ELR (cell line): ENCODE results near the gene PLAAT4.
"Not testable (repeated sequence)": the region's sequence is repeated elsewhere in the genome, so short reads cannot be mapped to it uniquely, and the experiment has no call there.

ENCODE experiments used
- DNase-seq: peaks from one replicate; pipeline ENCODE4 v3.0.0-alpha.2; 2015; ENCODE audit warnings: low read depth

PLAAT4 gene

GRCh38 chr11:63511048-63511748 lies 25.4 kb upstream of the PLAAT4 start:
- no peak for DNase-seq

GRCh38 chr11:63512816-63513215 lies 23.8 kb upstream of the PLAAT4 start:
- no peak for DNase-seq

GRCh38 chr11:63516109-63516508 lies 20.5 kb upstream of the PLAAT4 start:
- no peak for DNase-seq

- DNase-seq, result no peak
Measured at GRCh38 chr11:63517156-63517555, 19.5 kb upstream of the PLAAT4 start.

- peak; percentile 66 for DNase-seq
Measured at GRCh38 chr11:63518548-63518947, 18.1 kb upstream of the PLAAT4 start.

GRCh38 chr11:63520606-63521170 lies 15.9 kb upstream of the PLAAT4 start:
- DNase-seq, result no peak

- no peak for DNase-seq
Measured at GRCh38 chr11:63521896-63522295, 14.7 kb upstream of the PLAAT4 start.

GRCh38 chr11:63523151-63523550 lies 13.5 kb upstream of the PLAAT4 start:
- no peak for DNase-seq

GRCh38 chr11:63527667-63528066 lies 8.9 kb upstream of the PLAAT4 start:
- DNase-seq, result no peak

GRCh38 chr11:63528156-63528555 lies 8.5 kb upstream of the PLAAT4 start:
- not testable (repeated sequence) for DNase-seq

- not testable (repeated sequence) for DNase-seq
Measured at GRCh38 chr11:63528729-63529278, 7.8 kb upstream of the PLAAT4 start.

- not testable (repeated sequence) for DNase-seq
Measured at GRCh38 chr11:63529373-63529772, 7.2 kb upstream of the PLAAT4 start.

GRCh38 chr11:63530021-63530420 lies 6.6 kb upstream of the PLAAT4 start:
- DNase-seq, result no peak

GRCh38 chr11:63531074-63531792 lies 5.4 kb upstream of the PLAAT4 start:
- DNase-seq, result peak; percentile 79

GRCh38 chr11:63532117-63532516 lies 4.5 kb upstream of the PLAAT4 start:
- no peak for DNase-seq

- DNase-seq, result peak; percentile 11
Measured at GRCh38 chr11:63532799-63533475, 3.7 kb upstream of the PLAAT4 start.

- no peak for DNase-seq
Measured at GRCh38 chr11:63534076-63534475, 2.5 kb upstream of the PLAAT4 start.

GRCh38 chr11:63534895-63535461 lies 1.6 kb upstream of the PLAAT4 start:
- DNase-seq, result no peak

- DNase-seq, result peak; percentile 42
Measured at GRCh38 chr11:63535734-63536133, 874 bp upstream of the PLAAT4 start.

GRCh38 chr11:63537293-63538101 lies 889 bp downstream of the PLAAT4 start:
- peak; percentile 14 for DNase-seq

GRCh38 chr11:63542506-63542905 lies 5.9 kb downstream of the PLAAT4 start:
- DNase-seq, result not testable (repeated sequence)
